Spleen (tissue), 7 donors: ENCODE data around the gene DPPA3.

ENCODE experiments used
- POLR2AphosphoS5 ChIP-seq, 3 donors: sonication (generic); formaldehyde crosslinking; IDR thresholded peaks; one replicate each; pipeline ENCODE4 v1.5.1; 2017; ENCODE audit warnings: antibody characterized with exemption in 3 of 3
- TF ChIP-seq, protein P1 (sequence below), 11 experiments: fragments of 200-600 bp in 7 of 11; fragments of 450-650 bp in 4 of 11; sonication (generic) in 4 of 11; IDR thresholded peaks in 8 of 11; conservative IDR thresholded peaks in 3 of 11; 1 replicate in 7 of 11; 2 replicates in 4 of 11; pipeline versions ENCODE4 v1.4.0 to v1.8.0; 2016 to 2021; ENCODE audit warnings: antibody characterized with exemption in 11 of 11, inconsistent platforms in 4 of 11, mild to moderate bottlenecking in 1 of 11
- donor health status: DM: no; HTN: no; CAD: no; lungs with moderate emphysema.
- donor health status: DM: no; HTN: no; CAD: no.
- donor health status: DM: no; HTN: no; CAD: no.

GRCh38 chr12:7729746-7730145 is 18.5 kb downstream of the DPPA3 start:
- TF ChIP-seq, protein P1, sequence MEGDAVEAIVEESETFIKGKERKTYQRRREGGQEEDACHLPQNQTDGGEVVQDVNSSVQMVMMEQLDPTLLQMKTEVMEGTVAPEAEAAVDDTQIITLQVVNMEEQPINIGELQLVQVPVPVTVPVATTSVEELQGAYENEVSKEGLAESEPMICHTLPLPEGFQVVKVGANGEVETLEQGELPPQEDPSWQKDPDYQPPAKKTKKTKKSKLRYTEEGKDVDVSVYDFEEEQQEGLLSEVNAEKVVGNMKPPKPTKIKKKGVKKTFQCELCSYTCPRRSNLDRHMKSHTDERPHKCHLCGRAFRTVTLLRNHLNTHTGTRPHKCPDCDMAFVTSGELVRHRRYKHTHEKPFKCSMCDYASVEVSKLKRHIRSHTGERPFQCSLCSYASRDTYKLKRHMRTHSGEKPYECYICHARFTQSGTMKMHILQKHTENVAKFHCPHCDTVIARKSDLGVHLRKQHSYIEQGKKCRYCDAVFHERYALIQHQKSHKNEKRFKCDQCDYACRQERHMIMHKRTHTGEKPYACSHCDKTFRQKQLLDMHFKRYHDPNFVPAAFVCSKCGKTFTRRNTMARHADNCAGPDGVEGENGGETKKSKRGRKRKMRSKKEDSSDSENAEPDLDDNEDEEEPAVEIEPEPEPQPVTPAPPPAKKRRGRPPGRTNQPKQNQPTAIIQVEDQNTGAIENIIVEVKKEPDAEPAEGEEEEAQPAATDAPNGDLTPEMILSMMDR (IDR thresholded peaks at IDR 0.05 in 8 of 11, conservative IDR thresholded peaks at IDR 0.05 in 3 of 11), result no peak
- no peak for TF ChIP-seq POLR2AphosphoS5 (IDR thresholded peaks at IDR 0.05)
